ELF-1 (cell line): Measurements from ENCODE around the gene A1CF.
"Not testable (repeated sequence)": the region's sequence is repeated elsewhere in the genome, so short reads cannot be mapped to it uniquely, and the experiment has no call there.

ENCODE experiments used
- DNase-seq: peaks from one replicate; pipeline ENCODE4 v3.0.0-alpha.2; 2016; ENCODE audit warnings: low read depth, low spot score

The A1CF gene

GRCh38 chr10:50788951-50789945, 96.2 kb downstream of the A1CF start:
- DNase-seq = no peak

GRCh38 chr10:50787962-50788361, 97.5 kb downstream of the A1CF start:
- peak; percentile 50 for DNase-seq

- DNase-seq = not testable (repeated sequence)
Measured at GRCh38 chr10:50782017-50782416, 103.4 kb downstream of the A1CF start.

GRCh38 chr10:50780036-50780435, 105.4 kb downstream of the A1CF start:
- DNase-seq = not testable (repeated sequence)

GRCh38 chr10:50774868-50775267, 110.6 kb downstream of the A1CF start:
- not testable (repeated sequence) for DNase-seq

- DNase-seq = not testable (repeated sequence)
Measured at GRCh38 chr10:50772042-50772441, 113.4 kb downstream of the A1CF start.

- DNase-seq = not testable (repeated sequence)
Measured at GRCh38 chr10:50766774-50767513, 118.5 kb downstream of the A1CF start.
